Uterus (tissue), 4 donors: ENCODE results near the gene TSEN15. TPM values are rescaled to one million over a fixed set of nuclear protein-coding genes. Genes with fewer than 3 reads are reported as not detected.

ENCODE experiments used
- DNase-seq, 2 donors: peaks; one replicate each; pipeline ENCODE4 v3.0.0-alpha.2; 2019 to 2020
- H3K27ac ChIP-seq, 2 donors: fragments of 200-600 bp; sonication (generic); 1 replicate in 1 of 2; 2 replicates in 1 of 2; pipeline ENCODE4 v1.5.1; 2016 to 2018
- H3K27me3 ChIP-seq, 2 donors: fragments of 200-600 bp; sonication (generic); one replicate each; pipeline ENCODE4 v1.5.1; 2018 to 2019; ENCODE audit warnings: control low read depth in 1 of 2
- H3K36me3 ChIP-seq, 2 donors: fragments of 200-600 bp; sonication (generic); one replicate each; pipeline ENCODE4 v1.5.1; 2019; ENCODE audit warnings: control low read depth in 1 of 2
- H3K4me1 ChIP-seq, 2 donors: fragments of 200-600 bp; sonication (generic); one replicate each; pipeline ENCODE4 v1.5.1; 2018 to 2019; ENCODE audit warnings: control low read depth in 1 of 2
- H3K4me3 ChIP-seq, 2 donors: fragments of 200-600 bp; sonication (generic); 1 replicate in 1 of 2; 2 replicates in 1 of 2; pipeline ENCODE4 v1.5.1; 2018 to 2019; ENCODE audit warnings: mild to moderate bottlenecking in 1 of 2
- H3K9me3 ChIP-seq, 2 donors: fragments of 200-600 bp; sonication (generic); one replicate each; pipeline ENCODE4 v1.5.1; 2019; ENCODE audit warnings: control low read depth in 1 of 2
- POLR2A ChIP-seq, 2 donors: fragments of 450-650 bp; IDR thresholded peaks; one replicate each; pipeline ENCODE4 v1.6.1; 2016; ENCODE audit warnings: antibody characterized with exemption in 2 of 2, mild to moderate bottlenecking in 1 of 2, moderate library complexity in 1 of 2
- intact Hi-C: fragments of 100-400 bp; cut with DNase I; formaldehyde crosslinking; loops from one replicate; pipeline ENCODE4 v1.15.1; 2023; ENCODE audit warnings: low total_unique reads
- total RNA-seq, 4 donors: library from RNA; depleted of rRNA in 3 of 4; stranded (reverse); fragments of >200 nt in 3 of 4; gene quantifications; one replicate each; pipeline versions ENCODE4 v1.1.0 to v1.2.4, GENCODE V29; 2014 to 2023
- TF ChIP-seq, protein P1 (sequence below), 4 experiments: fragments of 200-600 bp in 2 of 4; fragments of 450-650 bp in 2 of 4; sonication (generic) in 2 of 4; IDR thresholded peaks; one replicate each; pipeline ENCODE4 v1.5.1; 2016 to 2019; ENCODE audit warnings: antibody characterized with exemption in 4 of 4, mild to moderate bottlenecking in 2 of 4, moderate library complexity in 1 of 4
- donor health status: DM: yes; HTN: yes; CAD: no.

TSEN15 gene
- total RNA-seq, 4 donors from 2014 or later = 7.9 to 69.3 (median 29.2) TPM

DNA sequence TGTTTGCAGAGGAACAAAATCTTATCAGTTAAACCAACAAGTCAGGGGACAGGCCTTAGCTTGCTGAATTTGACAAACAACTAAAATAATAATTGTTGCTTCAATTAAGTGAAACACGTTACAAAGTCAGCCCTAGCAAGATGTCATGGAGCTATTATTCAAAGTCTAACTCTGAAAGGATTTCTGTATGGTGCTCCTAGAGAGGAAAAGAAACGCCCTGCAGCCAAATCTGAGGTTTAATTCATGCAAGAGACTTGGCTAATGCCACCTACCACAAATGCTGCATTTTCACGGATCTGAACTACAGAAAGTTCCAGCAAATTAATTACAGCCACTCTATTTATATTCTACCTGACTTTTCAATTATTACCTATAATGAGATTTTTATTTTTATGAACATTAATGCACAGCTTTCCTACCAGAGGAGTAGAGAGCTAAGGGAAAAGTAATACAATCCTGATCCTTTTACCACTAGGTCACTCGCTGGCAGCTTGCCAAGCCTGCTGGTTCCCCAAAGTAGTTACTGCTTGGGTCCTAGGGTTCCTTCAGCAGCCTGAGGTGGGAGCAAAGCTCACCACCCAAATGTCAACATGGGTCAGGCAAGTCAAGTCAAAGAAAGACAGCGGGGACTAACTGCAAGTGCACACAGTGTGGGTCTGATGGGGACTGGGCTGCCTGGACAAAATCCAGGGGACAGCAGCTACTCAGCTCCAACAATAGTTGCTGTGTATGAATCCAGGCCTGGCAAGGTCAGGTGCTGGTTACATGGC is 22.5 kb upstream of the TSEN15 start:
- H3K9me3 ChIP-seq = no peaks in the 10 kb centered on the region
- no peak for DNase-seq
- no peaks in the 10 kb centered on the region for H3K27me3 ChIP-seq
- H3K27ac ChIP-seq = no peak overlapping the region
- no peak for TF ChIP-seq POLR2A (IDR thresholded peaks at IDR 0.05)
- TF ChIP-seq, protein P1, sequence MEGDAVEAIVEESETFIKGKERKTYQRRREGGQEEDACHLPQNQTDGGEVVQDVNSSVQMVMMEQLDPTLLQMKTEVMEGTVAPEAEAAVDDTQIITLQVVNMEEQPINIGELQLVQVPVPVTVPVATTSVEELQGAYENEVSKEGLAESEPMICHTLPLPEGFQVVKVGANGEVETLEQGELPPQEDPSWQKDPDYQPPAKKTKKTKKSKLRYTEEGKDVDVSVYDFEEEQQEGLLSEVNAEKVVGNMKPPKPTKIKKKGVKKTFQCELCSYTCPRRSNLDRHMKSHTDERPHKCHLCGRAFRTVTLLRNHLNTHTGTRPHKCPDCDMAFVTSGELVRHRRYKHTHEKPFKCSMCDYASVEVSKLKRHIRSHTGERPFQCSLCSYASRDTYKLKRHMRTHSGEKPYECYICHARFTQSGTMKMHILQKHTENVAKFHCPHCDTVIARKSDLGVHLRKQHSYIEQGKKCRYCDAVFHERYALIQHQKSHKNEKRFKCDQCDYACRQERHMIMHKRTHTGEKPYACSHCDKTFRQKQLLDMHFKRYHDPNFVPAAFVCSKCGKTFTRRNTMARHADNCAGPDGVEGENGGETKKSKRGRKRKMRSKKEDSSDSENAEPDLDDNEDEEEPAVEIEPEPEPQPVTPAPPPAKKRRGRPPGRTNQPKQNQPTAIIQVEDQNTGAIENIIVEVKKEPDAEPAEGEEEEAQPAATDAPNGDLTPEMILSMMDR (IDR thresholded peaks at IDR 0.05) = no peak
- H3K4me3 ChIP-seq = no peak overlapping the region
- intact Hi-C loops = no loop called here
- no peaks in the 10 kb centered on the region for H3K4me1 ChIP-seq
- H3K36me3 ChIP-seq = no peaks in the 10 kb centered on the region

DNA sequence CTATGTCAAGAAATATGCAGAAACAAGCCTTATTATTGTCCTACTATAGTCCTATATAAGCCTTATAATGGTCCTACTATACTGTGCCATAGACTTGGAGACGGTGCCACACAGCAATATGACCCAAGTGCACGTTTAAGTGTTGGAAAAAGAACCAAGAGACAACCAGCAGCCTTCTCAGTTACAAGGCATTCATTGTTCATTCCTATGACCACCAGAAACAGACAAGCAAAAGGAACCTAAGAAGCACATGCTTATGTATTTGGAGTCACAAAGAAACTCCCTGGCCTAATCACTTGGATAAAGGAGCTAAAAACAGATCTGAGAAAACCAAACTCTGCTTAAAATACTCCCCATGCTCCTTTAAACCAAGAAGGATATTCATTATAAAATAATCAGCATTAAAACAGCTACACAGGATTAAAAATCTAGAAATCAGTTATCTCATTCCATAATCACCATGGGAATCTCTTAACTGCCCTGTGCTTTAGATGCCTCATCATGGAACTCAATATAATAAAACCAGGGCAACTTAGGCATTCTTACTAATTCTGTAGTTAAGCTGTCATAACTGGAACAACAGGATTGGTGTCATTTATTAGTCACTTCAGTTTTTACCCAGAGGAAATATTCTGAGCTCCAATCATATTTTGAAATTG is 21.0 kb upstream of the TSEN15 start:
- TF ChIP-seq POLR2A (IDR thresholded peaks at IDR 0.05) = no peak
- TF ChIP-seq, protein P1 (IDR thresholded peaks at IDR 0.05) = no peak
- Histone ChIP-seq H3K9me3 (no peaks in the 10 kb centered on the region), H3K4me1 (no peaks in the 10 kb centered on the region), H3K27ac (no peak overlapping the region), H3K36me3 (no peaks in the 10 kb centered on the region), H3K27me3 (no peaks in the 10 kb centered on the region), H3K4me3 (no peak overlapping the region)
- no peak for DNase-seq
- intact Hi-C loops = no loop called here

DNA sequence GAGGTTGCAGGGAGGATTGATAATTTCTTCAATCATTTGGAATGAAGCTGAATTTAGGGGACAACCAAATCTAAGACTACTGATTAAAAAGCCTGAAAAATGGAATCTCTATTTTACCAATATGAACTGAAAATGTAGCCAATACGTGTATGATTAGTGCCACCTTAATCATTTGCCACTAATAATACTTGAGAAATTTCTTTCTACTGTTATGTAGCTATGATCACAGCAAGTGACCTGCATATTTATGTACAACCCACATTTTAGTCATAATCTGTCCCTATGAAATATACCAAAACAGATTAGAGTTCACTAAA is 20.5 kb upstream of the TSEN15 start:
- Histone ChIP-seq H3K9me3 (no peaks in the 10 kb centered on the region), H3K27me3 (no peaks in the 10 kb centered on the region), H3K27ac (no peak overlapping the region), H3K4me3 (no peak overlapping the region), H3K4me1 (no peaks in the 10 kb centered on the region), H3K36me3 (no peaks in the 10 kb centered on the region)
- no peak for DNase-seq
- TF ChIP-seq POLR2A (IDR thresholded peaks at IDR 0.05) = no peak
- intact Hi-C loops = no loop called here

DNA sequence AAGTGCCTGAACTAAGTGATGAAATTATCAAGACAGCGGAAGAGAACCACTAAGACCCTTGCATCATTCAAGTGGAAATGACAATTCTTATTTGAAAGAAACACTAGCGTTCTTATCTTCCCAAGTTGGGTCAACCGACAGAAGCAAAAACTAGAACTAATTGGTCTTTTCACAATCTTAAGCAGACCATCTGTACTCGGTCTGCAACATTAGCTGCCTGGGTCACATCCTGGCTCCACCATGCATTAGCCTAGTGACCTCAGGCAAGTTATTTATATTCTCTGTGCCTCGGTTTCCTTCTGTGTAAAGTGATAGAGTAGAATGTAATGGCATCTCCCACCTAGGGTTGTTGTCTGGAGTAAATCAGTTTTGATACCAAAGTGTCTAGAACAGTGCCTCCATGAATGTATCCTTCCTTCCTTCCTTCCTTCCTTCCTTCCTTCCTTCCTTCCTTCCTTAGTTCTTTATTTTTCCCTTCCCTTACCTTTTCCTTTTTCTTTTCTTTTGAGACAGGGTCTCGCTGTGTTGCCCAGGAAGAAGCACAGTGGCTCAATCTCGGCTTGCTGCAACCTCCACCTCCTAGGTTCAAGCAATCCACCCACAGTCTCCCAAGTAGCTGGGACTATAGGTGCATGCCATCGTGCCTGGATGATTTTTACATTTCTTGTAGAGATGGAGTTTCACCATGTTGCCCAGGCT is 20.0 kb upstream of the TSEN15 start:
- intact Hi-C loops = no loop called here
- Histone ChIP-seq H3K27me3 (no peaks in the 10 kb centered on the region), H3K4me3 (no peak overlapping the region), H3K4me1 (no peaks in the 10 kb centered on the region), H3K9me3 (no peaks in the 10 kb centered on the region), H3K36me3 (no peaks in the 10 kb centered on the region), H3K27ac (no peak overlapping the region)
- TF ChIP-seq, protein P1 (IDR thresholded peaks at IDR 0.05) = no peak
- no peak for TF ChIP-seq POLR2A (IDR thresholded peaks at IDR 0.05)
- DNase-seq = no peak

DNA sequence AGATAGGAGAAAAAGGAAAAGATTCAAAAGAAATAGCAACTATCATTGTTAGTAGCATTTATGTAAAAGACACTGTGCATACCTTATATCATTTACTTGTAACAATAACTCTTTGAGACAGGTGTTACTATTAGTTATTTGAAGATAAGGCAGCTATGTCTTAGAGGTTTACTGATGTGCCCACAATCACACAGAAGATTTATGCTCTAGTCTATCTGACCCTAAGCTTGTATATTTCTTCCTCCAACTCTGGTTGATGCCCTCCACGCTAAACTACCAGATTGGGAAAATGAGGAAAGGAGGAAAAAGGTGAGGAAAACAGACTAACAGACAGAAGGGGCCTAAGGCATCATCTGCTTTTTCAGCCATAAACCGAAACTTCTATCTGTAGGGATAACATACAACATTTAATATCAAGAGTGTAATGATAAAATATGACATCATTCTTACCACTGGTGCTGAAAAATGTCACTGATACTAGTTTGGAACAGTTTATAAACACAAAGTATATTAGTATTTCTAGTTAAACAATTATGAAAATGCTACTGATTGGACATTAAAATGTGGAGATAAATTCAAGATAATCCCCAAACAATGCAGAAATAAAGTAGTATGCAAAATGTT is 19.1 kb upstream of the TSEN15 start:
- TF ChIP-seq POLR2A (IDR thresholded peaks at IDR 0.05) = no peak
- DNase-seq = no peak
- intact Hi-C loops = no loop called here
- H3K36me3 ChIP-seq = no peaks in the 10 kb centered on the region
- no peaks in the 10 kb centered on the region for H3K27me3 ChIP-seq
- no peak overlapping the region for H3K27ac ChIP-seq
- H3K4me3 ChIP-seq = no peak overlapping the region
- H3K4me1 ChIP-seq = no peaks in the 10 kb centered on the region
- H3K9me3 ChIP-seq = no peaks in the 10 kb centered on the region
